Spleen (tissue), 7 donors: ENCODE measurements around the gene KIF26B.

Experiments
- POLR2A ChIP-seq, 3 donors: fragments of 450-650 bp; IDR thresholded peaks; one replicate each; pipeline ENCODE4 v1.5.1; 2017; ENCODE audit warnings: antibody characterized with exemption in 3 of 3, mild to moderate bottlenecking in 1 of 3
- POLR2AphosphoS5 ChIP-seq, 3 donors: sonication (generic); formaldehyde crosslinking; IDR thresholded peaks; one replicate each; pipeline ENCODE4 v1.5.1; 2017; ENCODE audit warnings: antibody characterized with exemption in 3 of 3
- TF ChIP-seq, protein P1 (sequence below), 11 experiments: fragments of 200-600 bp in 7 of 11; fragments of 450-650 bp in 4 of 11; sonication (generic) in 4 of 11; IDR thresholded peaks in 8 of 11; conservative IDR thresholded peaks in 3 of 11; 1 replicate in 7 of 11; 2 replicates in 4 of 11; pipeline versions ENCODE4 v1.4.0 to v1.8.0; 2016 to 2021; ENCODE audit warnings: antibody characterized with exemption in 11 of 11, inconsistent platforms in 4 of 11, mild to moderate bottlenecking in 1 of 11
- donor health status: DM: no; HTN: no; CAD: no; lungs with moderate emphysema.
- donor health status: DM: no; HTN: no; CAD: no.
- donor health status: DM: no; HTN: no; CAD: no.

DNA sequence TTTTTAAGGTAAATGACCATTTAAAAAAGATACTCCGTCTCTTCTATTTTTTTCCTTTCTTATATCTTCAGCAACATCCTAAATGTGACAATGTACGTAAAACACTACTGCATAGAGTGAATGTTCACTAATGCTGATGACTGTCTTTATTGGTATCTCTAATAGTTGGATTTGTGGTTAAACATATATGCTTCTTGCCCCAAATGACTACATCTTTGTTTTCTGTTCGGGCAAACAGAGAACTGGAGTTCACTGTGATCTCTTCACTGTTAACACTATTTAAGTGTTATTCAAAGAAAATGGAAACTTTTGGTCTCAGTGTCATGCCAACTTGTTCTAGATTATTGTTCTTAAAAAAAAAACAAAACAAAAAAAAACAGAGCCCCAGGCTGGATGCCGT, 109.4 kb downstream of the KIF26B start:
- TF ChIP-seq, protein P1, sequence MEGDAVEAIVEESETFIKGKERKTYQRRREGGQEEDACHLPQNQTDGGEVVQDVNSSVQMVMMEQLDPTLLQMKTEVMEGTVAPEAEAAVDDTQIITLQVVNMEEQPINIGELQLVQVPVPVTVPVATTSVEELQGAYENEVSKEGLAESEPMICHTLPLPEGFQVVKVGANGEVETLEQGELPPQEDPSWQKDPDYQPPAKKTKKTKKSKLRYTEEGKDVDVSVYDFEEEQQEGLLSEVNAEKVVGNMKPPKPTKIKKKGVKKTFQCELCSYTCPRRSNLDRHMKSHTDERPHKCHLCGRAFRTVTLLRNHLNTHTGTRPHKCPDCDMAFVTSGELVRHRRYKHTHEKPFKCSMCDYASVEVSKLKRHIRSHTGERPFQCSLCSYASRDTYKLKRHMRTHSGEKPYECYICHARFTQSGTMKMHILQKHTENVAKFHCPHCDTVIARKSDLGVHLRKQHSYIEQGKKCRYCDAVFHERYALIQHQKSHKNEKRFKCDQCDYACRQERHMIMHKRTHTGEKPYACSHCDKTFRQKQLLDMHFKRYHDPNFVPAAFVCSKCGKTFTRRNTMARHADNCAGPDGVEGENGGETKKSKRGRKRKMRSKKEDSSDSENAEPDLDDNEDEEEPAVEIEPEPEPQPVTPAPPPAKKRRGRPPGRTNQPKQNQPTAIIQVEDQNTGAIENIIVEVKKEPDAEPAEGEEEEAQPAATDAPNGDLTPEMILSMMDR (IDR thresholded peaks at IDR 0.05 in 8 of 11, conservative IDR thresholded peaks at IDR 0.05 in 3 of 11): no peak
- TF ChIP-seq POLR2AphosphoS5 (IDR thresholded peaks at IDR 0.05) (no peak), POLR2A (IDR thresholded peaks at IDR 0.05) (no peak)
